Cardiac fibroblast (primary cell): ENCODE data around the gene SYNDIG1.

Experiments
- DNase-seq, 2 donors: peaks; one replicate each; pipeline versions ENCODE4 v3.0.0 to v3.0.0-alpha.2; 2010; ENCODE audit warnings: low read depth in 2 of 2
- H3K4me3 ChIP-seq, 2 donors: replicated peaks in 1 of 2; 1 replicate in 1 of 2; 2 replicates in 1 of 2; pipeline ENCODE4 v1.5.1; 2011; ENCODE audit warnings: low read depth in 2 of 2, low read length in 2 of 2, mild to moderate bottlenecking in 2 of 2, moderate library complexity in 1 of 2
- TF ChIP-seq, protein P1 (sequence below): IDR thresholded peaks from one replicate; pipeline ENCODE4 v1.5.1; 2011; ENCODE audit warnings: low read depth, mild to moderate bottlenecking, low read length, inconsistent platforms

The SYNDIG1 gene

GRCh38 chr20:24580855-24581254 lies 111.4 kb downstream of the SYNDIG1 start:
- H3K4me3 ChIP-seq, result no peak overlapping the region
- TF ChIP-seq, protein P1, sequence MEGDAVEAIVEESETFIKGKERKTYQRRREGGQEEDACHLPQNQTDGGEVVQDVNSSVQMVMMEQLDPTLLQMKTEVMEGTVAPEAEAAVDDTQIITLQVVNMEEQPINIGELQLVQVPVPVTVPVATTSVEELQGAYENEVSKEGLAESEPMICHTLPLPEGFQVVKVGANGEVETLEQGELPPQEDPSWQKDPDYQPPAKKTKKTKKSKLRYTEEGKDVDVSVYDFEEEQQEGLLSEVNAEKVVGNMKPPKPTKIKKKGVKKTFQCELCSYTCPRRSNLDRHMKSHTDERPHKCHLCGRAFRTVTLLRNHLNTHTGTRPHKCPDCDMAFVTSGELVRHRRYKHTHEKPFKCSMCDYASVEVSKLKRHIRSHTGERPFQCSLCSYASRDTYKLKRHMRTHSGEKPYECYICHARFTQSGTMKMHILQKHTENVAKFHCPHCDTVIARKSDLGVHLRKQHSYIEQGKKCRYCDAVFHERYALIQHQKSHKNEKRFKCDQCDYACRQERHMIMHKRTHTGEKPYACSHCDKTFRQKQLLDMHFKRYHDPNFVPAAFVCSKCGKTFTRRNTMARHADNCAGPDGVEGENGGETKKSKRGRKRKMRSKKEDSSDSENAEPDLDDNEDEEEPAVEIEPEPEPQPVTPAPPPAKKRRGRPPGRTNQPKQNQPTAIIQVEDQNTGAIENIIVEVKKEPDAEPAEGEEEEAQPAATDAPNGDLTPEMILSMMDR, result no peak
- no peak for DNase-seq

GRCh38 chr20:24581443-24582170 lies 112.2 kb downstream of the SYNDIG1 start:
- no peak for DNase-seq
- TF ChIP-seq, protein P1, result no peak

DNA sequence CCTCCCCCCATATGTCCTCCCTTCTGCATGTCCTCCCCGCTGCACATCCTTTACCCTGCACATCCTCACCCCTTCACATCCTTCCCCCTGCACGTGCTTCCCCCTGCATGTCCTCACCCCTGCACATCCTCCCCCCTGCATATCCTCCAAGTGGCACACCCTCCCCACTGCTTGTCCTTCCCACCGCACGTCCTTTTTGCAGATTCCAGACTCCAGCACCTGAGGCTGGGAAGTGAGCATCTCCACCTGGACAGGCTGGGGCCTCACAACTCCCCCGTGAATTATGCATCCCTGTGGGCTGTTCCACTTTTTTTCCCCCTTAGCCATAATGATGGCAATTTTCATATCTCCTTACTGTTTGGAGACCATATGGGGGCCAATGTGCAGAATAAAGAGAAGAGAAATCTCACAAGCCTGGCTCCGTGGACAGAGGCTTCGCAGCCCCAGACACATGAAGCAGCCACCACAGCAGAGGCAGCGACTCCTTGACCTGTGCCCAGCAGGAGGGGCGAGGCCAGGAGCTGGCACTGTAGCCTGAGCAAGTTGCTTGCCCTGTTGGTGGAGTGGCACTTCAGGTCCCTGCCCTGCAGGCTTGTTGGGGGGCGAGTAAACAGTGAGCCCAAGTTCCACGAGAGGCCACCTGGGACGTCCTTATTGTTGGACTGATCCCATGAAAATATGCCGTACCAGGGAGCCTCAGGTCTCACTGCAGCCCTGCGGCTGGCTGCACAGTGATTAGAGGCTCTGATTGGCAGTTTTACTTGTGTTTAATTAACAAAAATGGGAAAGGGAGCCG lies 113.1 kb downstream of the SYNDIG1 start:
- TF ChIP-seq, protein P1, result no peak
- DNase-seq, result no peak
- no peak overlapping the region for H3K4me3 ChIP-seq

More at GRCh38 chr20:24581443-24582170, 112.2 kb downstream of the SYNDIG1 start:
- H3K4me3 ChIP-seq, result no peak overlapping the region

- no peak for DNase-seq
- TF ChIP-seq, protein P1, result no peak
- H3K4me3 ChIP-seq, result no peak overlapping the region
Observed at GRCh38 chr20:24583169-24583792, 113.9 kb downstream of the SYNDIG1 start.

DNA sequence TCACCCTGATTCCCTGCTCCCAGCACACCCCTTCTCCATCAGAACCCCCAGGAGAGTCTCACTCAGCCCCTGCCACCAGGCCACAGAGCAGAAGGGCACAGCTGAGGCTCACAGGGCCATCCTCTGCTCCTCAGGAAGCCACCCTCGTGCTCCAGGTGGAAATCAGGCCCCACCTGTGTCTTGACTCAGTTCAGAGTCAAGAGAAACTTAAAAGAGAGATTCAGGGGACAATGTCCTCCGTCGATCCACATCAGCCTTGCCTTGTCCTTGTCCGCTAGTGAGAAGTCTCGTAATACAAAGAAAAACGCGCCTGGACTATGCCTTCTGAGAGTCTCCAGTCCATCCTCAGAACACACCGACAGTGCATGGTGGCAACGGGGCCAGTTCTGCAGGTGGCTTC lies 114.6 kb downstream of the SYNDIG1 start:
- H3K4me3 ChIP-seq, result no peak overlapping the region
- no peak for DNase-seq
- TF ChIP-seq, protein P1, result no peak

- TF ChIP-seq, protein P1, result no peak
- DNase-seq, result peak; percentile 51 to 62
- no peak overlapping the region for H3K4me3 ChIP-seq
Observed at GRCh38 chr20:24584538-24585356, 115.3 kb downstream of the SYNDIG1 start.
